Activated CD8-positive, alpha-beta memory T cell treated with anti-CD3 and anti-CD28 coated beads for 24 hours (primary cell): ENCODE measurements around the gene SLC2A4RG.

Source experiments
- DNase-seq: peaks from one replicate; pipeline ENCODE4 v3.0.0-alpha.2; 2020

Gene SLC2A4RG

GRCh38 chr20:63739130-63740069 lies at the start of gene SLC2A4RG:
Gene SLC2A4RG (plus strand): TSS chr20:63739776. CDS start chr20:63739913, 137 bp downstream.
- peak; percentile 83 for DNase-seq

- DNase-seq = no peak
Measured at GRCh38 chr20:63690003-63690897, 49.3 kb upstream of the SLC2A4RG start.

DNA sequence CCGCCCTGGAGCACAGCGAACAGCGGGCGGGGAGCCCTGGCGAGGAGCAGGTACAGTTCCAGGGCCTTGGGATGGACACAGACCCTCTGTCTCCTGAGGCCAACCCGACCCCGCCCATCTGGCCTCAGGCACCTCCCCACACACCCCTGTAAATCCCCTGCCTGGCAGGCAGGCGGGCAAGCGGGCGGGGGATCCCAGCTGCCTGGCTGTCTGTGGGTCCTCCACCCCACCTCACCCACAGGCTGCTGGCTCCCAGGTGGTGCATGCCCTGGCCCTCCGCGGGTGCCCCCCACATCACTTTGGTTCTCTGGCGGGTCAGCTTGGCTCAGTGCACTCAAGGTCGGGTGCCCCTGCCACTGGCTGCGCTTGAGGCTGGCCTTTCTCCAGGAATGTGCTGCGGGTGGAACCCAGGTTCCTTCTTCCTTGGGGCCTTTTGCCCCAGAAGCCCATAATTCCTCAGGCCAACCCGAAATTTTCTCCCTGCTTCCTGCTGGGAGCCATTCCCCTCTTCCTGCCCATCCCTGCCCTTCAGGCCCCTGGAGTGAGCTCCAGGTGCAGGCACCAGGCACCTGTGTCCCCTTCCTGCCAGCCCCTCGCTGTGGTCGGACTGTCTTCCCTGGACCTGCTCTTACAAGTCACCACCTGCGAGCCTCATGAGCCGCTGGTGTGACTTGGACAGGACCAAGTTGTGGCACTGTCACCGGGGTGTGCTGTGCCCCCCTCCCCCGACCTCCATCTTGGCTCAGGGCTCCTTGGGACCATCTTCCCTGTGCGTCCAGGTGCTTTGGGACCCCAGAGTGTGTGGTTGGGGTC lies 48.5 kb upstream of the SLC2A4RG start:
- no peak for DNase-seq

GRCh38 chr20:63691711-63692435 lies 47.7 kb upstream of the SLC2A4RG start:
- DNase-seq = no peak

GRCh38 chr20:63692436-63693082 lies 47.0 kb upstream of the SLC2A4RG start:
- no peak for DNase-seq

DNA sequence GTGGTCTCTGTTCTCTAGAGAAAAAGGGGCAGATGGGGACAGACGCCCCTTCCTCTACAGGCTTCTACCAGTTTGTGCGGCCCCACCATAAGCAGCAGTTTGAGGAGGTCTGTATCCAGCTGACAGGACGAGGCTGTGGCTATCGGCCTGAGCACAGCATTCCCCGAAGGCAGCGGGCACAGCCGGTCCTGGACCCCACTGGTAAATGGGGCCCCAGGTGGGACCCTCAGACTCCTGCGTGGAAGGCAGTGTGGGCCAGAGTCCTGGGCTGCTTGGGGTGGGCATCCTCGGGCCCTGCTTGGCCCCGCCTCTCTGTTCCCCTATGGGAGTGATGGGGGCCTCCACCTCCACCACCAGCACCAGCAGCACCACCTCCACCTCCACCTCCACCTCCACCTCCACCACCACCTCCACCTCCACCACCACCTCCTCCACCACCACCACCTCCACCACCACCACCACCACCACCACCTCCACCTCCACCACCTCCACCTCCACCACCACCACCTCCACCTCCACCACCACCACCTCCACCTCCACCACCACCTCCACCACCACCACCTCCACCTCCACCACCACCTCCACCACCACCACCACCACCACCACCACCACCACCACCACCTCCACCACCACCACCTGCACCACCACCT lies 46.4 kb upstream of the SLC2A4RG start:
- no peak for DNase-seq

DNA sequence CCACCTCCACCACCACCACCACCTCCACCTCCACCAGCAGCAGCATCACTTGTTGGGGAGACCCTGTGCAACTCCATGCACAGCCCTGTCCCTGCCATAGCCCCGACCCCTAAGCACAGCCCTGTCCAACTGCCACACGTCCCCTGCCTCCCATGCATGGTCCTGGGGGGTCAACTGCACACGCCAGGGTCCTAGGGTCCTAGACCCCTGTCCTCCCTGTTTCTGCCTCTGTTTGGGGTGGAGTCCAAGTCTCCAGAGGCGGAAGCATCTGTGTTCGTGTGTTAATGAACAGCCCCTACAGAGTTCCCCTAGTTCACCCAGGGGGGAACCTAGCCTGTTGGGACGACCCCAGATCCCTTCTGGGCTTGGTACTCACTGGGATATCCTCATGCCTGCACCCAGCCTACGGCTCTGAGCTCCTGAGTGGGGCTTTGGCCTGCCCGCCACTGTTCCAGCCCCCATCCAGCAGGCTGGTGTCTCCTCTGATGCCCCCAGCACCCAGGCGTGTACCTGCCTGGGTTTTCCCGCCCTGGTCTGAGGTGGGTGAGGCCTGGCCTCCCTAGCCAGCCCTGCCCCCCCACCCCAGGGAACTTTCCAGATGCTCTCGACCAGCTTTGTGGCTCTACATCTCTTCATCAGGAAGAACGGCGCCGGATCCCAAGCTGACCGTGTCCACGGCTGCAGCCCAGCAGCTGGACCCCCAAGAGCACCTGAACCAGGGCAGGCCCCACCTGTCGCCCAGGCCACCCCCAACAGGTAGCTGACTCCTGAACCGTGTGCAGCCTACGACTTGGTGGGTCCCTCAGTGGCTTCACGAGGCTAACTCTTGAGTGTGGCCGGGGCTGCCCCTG lies 45.6 kb upstream of the SLC2A4RG start:
- no peak for DNase-seq

- DNase-seq = no peak
Measured at GRCh38 chr20:63694584-63695423, 44.8 kb upstream of the SLC2A4RG start.

DNA sequence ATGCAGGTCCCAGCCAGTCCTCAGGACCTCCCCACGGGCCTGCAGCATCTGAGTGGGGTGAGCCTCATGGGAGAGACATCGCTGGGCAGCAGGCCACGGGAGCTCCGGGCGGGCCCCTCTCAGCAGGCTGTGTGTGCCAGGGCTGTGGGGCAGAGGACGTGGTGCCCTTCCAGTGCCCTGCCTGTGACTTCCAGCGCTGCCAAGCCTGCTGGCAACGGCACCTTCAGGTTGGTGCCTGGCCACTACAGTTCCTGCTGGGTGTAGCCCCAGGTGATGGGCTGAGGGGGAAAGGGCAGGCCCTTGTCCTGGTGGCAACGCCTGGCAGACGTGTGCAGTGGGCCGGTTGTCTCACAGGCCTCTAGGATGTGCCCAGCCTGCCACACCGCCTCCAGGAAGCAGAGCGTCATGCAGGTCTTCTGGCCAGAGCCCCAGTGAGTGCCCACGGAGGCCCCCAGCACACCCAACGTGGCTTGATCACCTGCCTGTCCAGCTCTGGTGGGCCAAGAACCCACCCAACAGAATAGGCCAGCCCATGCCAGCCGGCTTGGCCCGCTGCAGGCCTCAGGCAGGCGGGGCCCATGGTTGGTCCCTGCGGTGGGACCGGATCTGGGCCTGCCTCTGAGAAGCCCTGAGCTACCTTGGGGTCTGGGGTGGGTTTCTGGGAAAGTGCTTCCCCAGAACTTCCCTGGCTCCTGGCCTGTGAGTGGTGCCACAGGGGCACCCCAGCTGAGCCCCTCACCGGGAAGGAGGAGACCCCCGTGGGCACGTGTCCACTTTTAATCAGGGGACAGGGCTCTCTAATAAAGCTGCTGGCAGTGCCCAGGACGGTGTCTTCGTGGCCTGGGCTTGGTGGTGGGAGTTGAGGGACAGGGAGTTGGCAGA lies 43.9 kb upstream of the SLC2A4RG start:
- no peak for DNase-seq

DNA sequence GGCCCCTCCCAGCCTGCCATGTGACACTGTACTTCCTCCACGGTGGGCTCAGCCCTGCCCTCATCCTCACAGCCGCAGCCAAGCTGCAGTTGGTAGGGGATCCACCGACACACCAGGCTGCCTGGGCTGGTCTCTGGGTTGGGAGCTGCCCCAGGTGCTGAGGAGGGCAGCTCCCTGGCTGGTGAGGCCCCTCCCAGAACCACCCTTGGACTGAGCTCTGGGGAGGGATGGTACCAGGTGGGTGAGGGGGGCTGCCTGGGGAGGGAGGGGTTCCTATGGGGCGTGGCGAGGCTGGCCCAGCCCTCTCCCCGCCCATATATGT lies 43.3 kb upstream of the SLC2A4RG start:
- DNase-seq = no peak

GRCh38 chr20:63696628-63697356 lies 42.8 kb upstream of the SLC2A4RG start, which contains the start of gene TNFRSF6B:
Gene TNFRSF6B (plus strand): TSS chr20:63696652. CDS start chr20:63696768, 116 bp downstream.
- DNase-seq = peak; percentile 77

- DNase-seq = peak; percentile 64
Measured at GRCh38 chr20:63697357-63697867, 42.2 kb upstream of the SLC2A4RG start.

DNA sequence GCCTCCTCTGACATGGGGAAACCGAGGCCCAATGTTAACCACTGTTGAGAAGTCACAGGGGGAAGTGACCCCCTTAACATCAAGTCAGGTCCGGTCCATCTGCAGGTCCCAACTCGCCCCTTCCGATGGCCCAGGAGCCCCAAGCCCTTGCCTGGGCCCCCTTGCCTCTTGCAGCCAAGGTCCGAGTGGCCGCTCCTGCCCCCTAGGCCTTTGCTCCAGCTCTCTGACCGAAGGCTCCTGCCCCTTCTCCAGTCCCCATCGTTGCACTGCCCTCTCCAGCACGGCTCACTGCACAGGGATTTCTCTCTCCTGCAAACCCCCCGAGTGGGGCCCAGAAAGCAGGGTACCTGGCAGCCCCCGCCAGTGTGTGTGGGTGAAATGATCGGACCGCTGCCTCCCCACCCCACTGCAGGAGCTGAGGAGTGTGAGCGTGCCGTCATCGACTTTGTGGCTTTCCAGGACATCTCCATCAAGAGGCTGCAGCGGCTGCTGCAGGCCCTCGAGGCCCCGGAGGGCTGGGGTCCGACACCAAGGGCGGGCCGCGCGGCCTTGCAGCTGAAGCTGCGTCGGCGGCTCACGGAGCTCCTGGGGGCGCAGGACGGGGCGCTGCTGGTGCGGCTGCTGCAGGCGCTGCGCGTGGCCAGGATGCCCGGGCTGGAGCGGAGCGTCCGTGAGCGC lies 41.6 kb upstream of the SLC2A4RG start:
- no peak for DNase-seq

DNA sequence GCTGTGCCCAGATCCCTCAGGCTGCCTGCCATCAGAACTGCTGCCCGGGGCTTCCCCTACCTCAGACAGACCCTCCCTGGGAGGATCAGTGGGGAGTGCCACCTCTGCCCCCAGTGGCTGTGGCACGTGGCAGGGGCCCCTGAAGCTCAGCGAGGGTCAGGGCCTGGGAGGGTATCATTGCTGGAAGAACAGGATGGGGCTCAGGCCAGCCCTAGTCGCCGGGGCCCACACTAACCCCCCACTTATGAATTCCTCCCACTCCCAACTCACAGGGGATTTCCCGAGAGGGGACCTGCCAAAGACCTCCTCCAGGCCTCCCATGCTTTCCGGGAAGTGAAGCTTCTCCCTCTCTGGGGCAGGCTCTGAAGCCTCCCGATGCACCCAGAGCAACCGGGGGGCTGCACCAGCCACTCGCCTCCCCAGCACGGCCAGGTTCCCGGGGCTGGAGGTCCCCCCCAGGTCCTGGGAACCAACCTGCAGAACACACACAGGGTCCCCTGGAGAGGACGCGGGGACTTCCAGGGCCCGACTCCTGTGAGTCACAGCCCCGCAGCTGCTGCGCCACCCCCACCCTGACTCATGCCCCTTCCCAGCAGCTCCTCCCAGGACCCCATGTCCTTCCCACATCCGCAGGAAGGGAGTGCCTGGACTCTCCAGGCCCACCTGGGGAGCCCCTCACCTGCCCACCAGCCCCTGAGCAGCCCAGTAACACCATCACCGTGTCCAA lies 40.7 kb upstream of the SLC2A4RG start:
- peak; percentile 75 for DNase-seq

- no peak for DNase-seq
Measured at GRCh38 chr20:63699466-63700198, 39.9 kb upstream of the SLC2A4RG start.
